Stimulated activated naive CD8-positive, alpha-beta T cell treated with anti-CD3 and anti-CD28 coated beads, Interleukin-15, amount 100 ng/mL, for 72 hours (primary cell): Measurements from ENCODE around the gene VEGFB.
"Not testable (repeated sequence)": the region's sequence is repeated elsewhere in the genome, so short reads cannot be mapped to it uniquely, and the experiment has no call there.

Source experiments
- ATAC-seq: fragments of 150-1000 bp; cut with Tn5 transposase; 2 replicates; pipeline ENCODE4 v1.10.0; 2021; ENCODE audit warnings: mild to moderate bottlenecking, moderate library complexity
- DNase-seq, 2 donors: peaks; one replicate each; pipeline ENCODE4 v3.0.0; 2021 to 2022
- H3K27ac Mint-ChIP-seq, 2 donors: one replicate each; pipeline ENCODE4 v1.8.0; 2022; ENCODE audit warnings: mild to moderate bottlenecking in 2 of 2, mixed read lengths in 2 of 2, moderate library complexity in 2 of 2
- H3K27me3 Mint-ChIP-seq: one replicate; pipeline ENCODE4 v1.8.0; 2022; ENCODE audit warnings: mixed read lengths
- H3K4me1 Mint-ChIP-seq: one replicate; pipeline ENCODE4 v1.8.0; 2022; ENCODE audit warnings: mild to moderate bottlenecking, mixed read lengths
- H3K4me3 Mint-ChIP-seq, 2 donors: one replicate each; pipeline ENCODE4 v1.8.0; 2022; ENCODE audit warnings: mild to moderate bottlenecking in 2 of 2, mixed read lengths in 2 of 2, moderate library complexity in 1 of 2
- H3K9me3 Mint-ChIP-seq, 2 donors: one replicate each; pipeline ENCODE4 v1.8.0; 2022; ENCODE audit warnings: mixed read lengths in 2 of 2

Gene VEGFB

DNA sequence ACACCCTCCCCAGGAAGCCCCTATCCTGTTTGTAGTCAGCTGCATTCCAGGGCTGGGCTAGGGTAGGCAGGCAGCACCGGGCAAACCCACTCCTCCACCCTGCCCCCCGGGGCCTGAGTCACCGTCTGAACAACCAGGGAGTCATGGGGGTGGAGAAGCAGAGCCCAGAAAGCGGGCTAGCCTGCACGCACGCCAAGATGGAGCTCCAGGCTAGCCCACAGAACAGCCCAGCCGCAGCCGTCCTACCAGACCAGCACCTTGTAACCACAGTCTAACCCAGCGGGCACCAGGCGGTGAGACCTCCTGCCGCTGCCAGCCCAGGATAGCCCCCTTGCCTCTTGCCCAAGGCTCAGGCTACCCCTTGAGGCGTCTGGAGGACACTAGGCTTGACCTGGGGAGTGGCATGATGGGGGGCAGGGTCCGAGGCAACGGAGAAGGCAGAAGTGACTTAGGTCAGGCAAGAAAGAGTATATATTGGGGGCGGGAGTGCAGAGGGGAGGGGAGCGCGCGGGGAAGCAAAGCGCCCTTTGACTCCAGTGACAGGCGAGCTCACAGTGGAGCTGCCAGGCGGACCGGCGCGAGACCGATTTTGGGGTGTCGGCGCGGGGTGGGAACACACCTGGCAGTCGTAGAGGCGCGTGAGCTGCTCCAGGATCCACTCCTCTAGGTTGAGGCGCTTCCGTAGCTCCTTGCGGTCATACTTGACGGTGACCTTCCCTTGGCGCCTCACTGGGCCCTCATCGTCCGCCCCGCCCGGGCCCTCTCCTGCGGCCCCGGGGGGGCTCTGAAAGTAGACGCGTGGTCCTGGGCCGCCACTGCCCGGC, 11.6 kb downstream of the VEGFB start:
- no peaks in the 10 kb centered on the region for H3K27me3 Mint-ChIP-seq
- peak overlapping the region; percentile 95 to 96 for H3K27ac Mint-ChIP-seq
- DNase-seq (peak; percentile 48 to 80), ATAC-seq (peak; percentile 33)
- H3K4me3 Mint-ChIP-seq = peak overlapping the region; percentile 95 to 96
- no peaks in the 10 kb centered on the region for H3K9me3 Mint-ChIP-seq
- H3K4me1 Mint-ChIP-seq = peaks cover 68% of the 10 kb centered on the region

DNA sequence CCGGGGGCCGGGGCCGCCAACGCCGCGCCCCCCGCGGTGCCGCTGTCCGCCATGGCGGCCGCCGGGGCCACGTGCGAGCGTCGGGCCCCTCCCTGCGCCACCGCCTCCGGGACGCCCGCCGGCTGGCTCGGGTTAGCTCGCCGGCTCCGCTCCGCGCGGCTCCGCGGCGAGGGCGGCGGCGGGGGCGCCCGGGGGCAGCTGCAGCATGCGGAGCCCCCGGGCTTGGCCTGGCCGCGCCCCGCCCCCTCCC, 12.2 kb downstream of the VEGFB start:
- Mint-ChIP-seq H3K4me1 (peaks cover 68% of the 10 kb centered on the region), H3K4me3 (peak overlapping the region; percentile 76 to 90)
- H3K27me3 Mint-ChIP-seq, H3K27ac Mint-ChIP-seq, H3K9me3 Mint-ChIP-seq, DNase-seq: not testable (repeated sequence)
- peak; percentile 13 for ATAC-seq

- Mint-ChIP-seq H3K9me3 (no peaks in the 10 kb centered on the region), H3K4me1 (peaks cover 72% of the 10 kb centered on the region), H3K4me3 (peak within 1 kb of the TSS; percentile 95 to 96), H3K27me3 (no peaks in the 10 kb centered on the region), H3K27ac (peak within 1 kb of the TSS; percentile 95 to 96)
- DNase-seq (peak; percentile 77), ATAC-seq (peak; percentile 66)
These were observed 12.7 kb downstream of the VEGFB start, which contains the start of gene PPP1R14B for GRCh38 chr11:64246871-64247728. Gene PPP1R14B, minus strand, starts transcription at chr11:64246943. Its CDS starts 270 bp downstream, at chr11:64246673.

- Mint-ChIP-seq H3K4me1 (peaks cover 72% of the 10 kb centered on the region), H3K27me3 (no peaks in the 10 kb centered on the region), H3K27ac (no peak overlapping the region)
These were observed 13.5 kb downstream of the VEGFB start for GRCh38 chr11:64247729-64248531.

GRCh38 chr11:64248578-64248977, 14.2 kb downstream of the VEGFB start:
- no peak overlapping the region for H3K4me3 Mint-ChIP-seq
- peaks cover 71% of the 10 kb centered on the region for H3K4me1 Mint-ChIP-seq
- no peaks in the 10 kb centered on the region for H3K9me3 Mint-ChIP-seq
- no peak for ATAC-seq
- H3K27ac Mint-ChIP-seq = no peak overlapping the region
- no peaks in the 10 kb centered on the region for H3K27me3 Mint-ChIP-seq
- no peak for DNase-seq

More at GRCh38 chr11:64247729-64248531, 13.5 kb downstream of the VEGFB start:
- Mint-ChIP-seq H3K4me3 (peak overlapping the region; percentile 62 to 90), H3K9me3 (no peaks in the 10 kb centered on the region)
- DNase-seq (no peak), ATAC-seq (no peak)

GRCh38 chr11:64249038-64249437, 14.7 kb downstream of the VEGFB start:
- ATAC-seq = no peak
- Mint-ChIP-seq H3K27ac (no peak overlapping the region), H3K4me3 (no peak overlapping the region), H3K9me3 (no peaks in the 10 kb centered on the region), H3K4me1 (peaks cover 71% of the 10 kb centered on the region), H3K27me3 (no peaks in the 10 kb centered on the region)
- no peak for DNase-seq

DNA sequence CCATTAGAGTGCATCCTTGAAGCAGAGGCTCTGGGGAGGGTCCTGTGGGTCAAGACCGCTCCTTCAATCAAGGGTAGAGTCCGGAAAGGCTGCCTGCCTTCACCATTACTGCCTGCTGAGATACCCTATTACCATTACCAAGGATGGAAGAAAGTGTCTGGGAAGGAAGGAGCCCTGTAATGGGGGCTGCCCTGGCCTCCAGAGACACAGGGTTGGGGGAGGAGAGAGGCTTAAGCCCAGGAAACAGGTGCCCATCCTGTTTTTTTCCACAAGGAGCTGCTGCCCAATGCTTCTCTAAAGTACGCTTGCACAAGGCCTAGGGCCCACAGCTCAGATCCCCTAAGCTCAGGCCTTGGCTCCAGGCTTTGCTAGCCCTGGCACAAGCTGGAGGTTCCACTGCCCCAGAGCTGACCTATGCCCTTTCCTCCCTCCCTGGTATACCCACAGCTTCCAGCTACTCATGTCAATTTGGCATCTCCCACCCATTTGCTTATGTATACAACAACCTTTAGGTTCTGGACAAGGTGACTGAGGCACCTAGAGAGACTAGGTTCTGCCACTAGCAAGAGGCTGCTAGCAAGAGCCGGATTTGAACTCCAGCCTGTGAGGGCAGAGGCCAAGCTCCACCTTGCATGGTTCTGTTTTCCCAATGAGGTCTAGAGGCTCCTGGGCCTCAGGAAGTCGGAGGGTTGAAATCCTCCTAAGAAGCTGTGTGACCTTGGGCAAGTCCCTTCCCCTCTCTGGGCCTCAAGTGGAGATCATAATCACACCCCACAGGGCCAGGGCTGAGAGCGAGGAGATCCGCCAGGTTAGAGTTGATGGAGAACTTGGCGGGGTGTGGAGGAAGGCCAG, 15.4 kb downstream of the VEGFB start:
- Mint-ChIP-seq H3K9me3 (no peaks in the 10 kb centered on the region), H3K27me3 (no peaks in the 10 kb centered on the region), H3K27ac (peak overlapping the region in 1 of 2 donors; percentile 15), H3K4me1 (peaks cover 66% of the 10 kb centered on the region), H3K4me3 (peak overlapping the region in 1 of 2 donors; percentile 61)
- DNase-seq (no peak), ATAC-seq (no peak)

- Mint-ChIP-seq H3K27ac (no peak overlapping the region), H3K9me3 (no peaks in the 10 kb centered on the region), H3K4me3 (peak overlapping the region; percentile 83 to 85), H3K27me3 (no peaks in the 10 kb centered on the region), H3K4me1 (peaks cover 60% of the 10 kb centered on the region)
- DNase-seq (no peak), ATAC-seq (peak; percentile 1)
These were observed 16.1 kb downstream of the VEGFB start for GRCh38 chr11:64250415-64251015.

DNA sequence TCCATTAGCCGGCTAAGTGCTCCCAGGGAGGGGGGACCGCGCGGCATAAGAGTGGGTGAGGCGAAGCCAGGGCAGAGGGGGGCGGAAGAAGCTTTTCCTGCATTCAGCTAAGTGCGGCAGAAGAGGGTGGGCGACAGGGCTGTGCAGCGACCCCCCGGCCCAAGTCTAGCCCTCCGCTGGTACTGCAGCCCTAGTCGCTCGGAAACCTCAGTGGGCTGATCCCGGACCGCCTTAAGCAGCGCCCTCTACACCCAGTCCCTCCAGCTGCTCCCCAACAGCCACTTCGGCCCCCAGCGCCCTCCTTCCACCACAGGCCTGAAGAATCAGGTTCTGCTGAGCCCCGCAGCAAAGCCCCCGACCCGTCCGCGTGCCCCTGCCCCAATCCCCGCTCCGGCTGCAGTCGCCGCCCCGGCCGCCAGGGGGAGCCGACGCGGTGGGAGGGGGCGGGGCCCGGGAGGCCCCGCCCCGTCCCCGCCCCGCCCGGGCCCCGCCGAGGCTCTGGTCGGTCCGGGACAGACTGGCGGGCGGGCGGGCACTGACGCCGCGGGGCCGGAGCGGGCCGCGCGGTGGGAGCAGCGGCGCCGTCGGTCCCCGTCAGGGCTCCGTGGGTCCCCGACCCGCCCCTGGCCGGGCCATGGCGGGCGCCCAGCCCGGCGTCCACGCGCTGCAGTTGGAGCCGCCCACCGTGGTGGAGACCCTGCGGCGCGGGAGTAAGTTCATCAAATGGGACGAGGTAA, 16.8 kb downstream of the VEGFB start, which contains the start of gene PLCB3:
Gene PLCB3, plus strand, starts transcription at position 515 of the 737 bp plus-strand sequence. Its CDS starts 120 bp downstream, at position 635.
- Mint-ChIP-seq H3K27ac (peak within 1 kb of the TSS; percentile 75 to 89), H3K27me3 (no peaks in the 10 kb centered on the region), H3K4me3 (peak within 1 kb of the TSS; percentile 93 to 96), H3K9me3 (no peaks in the 10 kb centered on the region), H3K4me1 (peaks cover 60% of the 10 kb centered on the region)
- peak; percentile 67 for ATAC-seq
- peak; percentile 55 to 75 for DNase-seq

GRCh38 chr11:64251753-64252002, 17.3 kb downstream of the VEGFB start:
- Mint-ChIP-seq H3K4me1 (peaks cover 60% of the 10 kb centered on the region), H3K27ac (peak overlapping the region; percentile 75 to 89), H3K4me3 (peak overlapping the region; percentile 93 to 96), H3K27me3 (no peaks in the 10 kb centered on the region), H3K9me3 (no peaks in the 10 kb centered on the region)
- ATAC-seq (no peak), DNase-seq (no peak)

GRCh38 chr11:64252003-64252872, 17.9 kb downstream of the VEGFB start:
- Mint-ChIP-seq H3K27ac (peak overlapping the region; percentile 75 to 89), H3K4me1 (peaks cover 55% of the 10 kb centered on the region), H3K9me3 (no peaks in the 10 kb centered on the region), H3K4me3 (peak overlapping the region; percentile 93 to 96), H3K27me3 (no peaks in the 10 kb centered on the region)
- DNase-seq (no peak), ATAC-seq (peak; percentile 8)

- peaks cover 47% of the 10 kb centered on the region for H3K4me1 Mint-ChIP-seq
- no peak overlapping the region for H3K4me3 Mint-ChIP-seq
- no peak for ATAC-seq
- no peak overlapping the region for H3K27ac Mint-ChIP-seq
- DNase-seq = no peak
- H3K9me3 Mint-ChIP-seq = no peaks in the 10 kb centered on the region
- no peaks in the 10 kb centered on the region for H3K27me3 Mint-ChIP-seq
These were observed 18.7 kb downstream of the VEGFB start for GRCh38 chr11:64253043-64253442.

GRCh38 chr11:64253481-64253880, 19.1 kb downstream of the VEGFB start:
- no peak overlapping the region for H3K4me3 Mint-ChIP-seq
- DNase-seq (no peak), ATAC-seq (no peak)
- H3K27ac Mint-ChIP-seq = no peak overlapping the region
- H3K4me1 Mint-ChIP-seq = peaks cover 43% of the 10 kb centered on the region
- no peaks in the 10 kb centered on the region for H3K27me3 Mint-ChIP-seq
- H3K9me3 Mint-ChIP-seq = no peaks in the 10 kb centered on the region
